Lower leg skin (tissue), 4 donors: Measurements from ENCODE around the gene ZNF324B. TPM values are rescaled to one million over a fixed set of nuclear protein-coding genes. Genes with fewer than 3 reads are reported as not detected.

ENCODE experiments used
- DNase-seq, 2 donors: peaks; one replicate each; pipeline ENCODE4 v3.0.0-alpha.2; 2019; ENCODE audit warnings: low spot score in 2 of 2
- H3K4me3 ChIP-seq: fragments of 200-600 bp; sonication (generic); 2 replicates; pipeline ENCODE4 v1.5.1; 2017; ENCODE audit warnings: mild to moderate bottlenecking, low read depth; ENCODE audit not compliant: poor library complexity, severe bottlenecking
- POLR2A ChIP-seq, 2 donors: fragments of 450-650 bp; IDR thresholded peaks; one replicate each; pipeline ENCODE4 v1.6.1; 2016 to 2017; ENCODE audit warnings: antibody characterized with exemption in 2 of 2, mild to moderate bottlenecking in 1 of 2, moderate library complexity in 1 of 2
- WGBS, 2 donors: methylation state at CpG; one replicate each; pipeline ENCODE4 v1.1.5; 2018; 5-methylcytosine and 5-hydroxymethylcytosine counted together
- intact Hi-C: fragments of 100-400 bp; cut with DNase I; formaldehyde crosslinking; loops from one replicate; pipeline ENCODE4 v1.15.0; 2023; ENCODE audit warnings: low total_unique reads
- total RNA-seq, 4 donors: library from RNA; depleted of rRNA; stranded (reverse); fragments of >200 nt; gene quantifications; one replicate each; pipeline ENCODE4 v1.1.0, GENCODE V29; 2016
- TF ChIP-seq, protein P1 (sequence below), 3 donors: fragments of 450-650 bp; IDR thresholded peaks; one replicate each; pipeline ENCODE4 v1.5.1; 2016; ENCODE audit warnings: antibody characterized with exemption in 3 of 3, mild to moderate bottlenecking in 3 of 3, moderate library complexity in 2 of 3

Gene ZNF324B
- total RNA-seq, 4 donors from 2014 or later = 15.4 to 21.2 (median 16.6) TPM

DNA sequence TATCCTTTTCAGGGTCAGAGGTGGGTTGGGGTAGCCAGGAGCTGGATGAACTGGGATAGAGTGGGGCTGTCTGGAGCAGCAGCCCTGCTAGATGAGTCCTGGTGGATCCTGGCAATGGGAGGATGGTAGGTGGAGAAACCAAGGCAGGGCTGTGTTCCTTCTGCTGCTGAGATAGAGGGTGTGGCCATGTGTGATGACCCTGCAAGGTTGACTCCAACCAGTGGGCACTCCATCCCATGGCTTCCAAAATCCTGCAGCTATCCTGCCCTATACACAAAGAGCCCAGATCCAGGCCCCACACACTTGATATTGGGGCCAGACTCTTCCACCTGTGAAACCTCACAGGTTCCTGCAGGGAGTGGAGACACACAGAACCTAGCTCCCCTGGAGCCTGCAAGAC lies 22.4 kb downstream of the ZNF324B start:
- H3K4me3 ChIP-seq = no peak overlapping the region
- DNase-seq = no peak
- intact Hi-C loops = no loop called here
- TF ChIP-seq POLR2A (IDR thresholded peaks at IDR 0.05) = no peak
- TF ChIP-seq, protein P1, sequence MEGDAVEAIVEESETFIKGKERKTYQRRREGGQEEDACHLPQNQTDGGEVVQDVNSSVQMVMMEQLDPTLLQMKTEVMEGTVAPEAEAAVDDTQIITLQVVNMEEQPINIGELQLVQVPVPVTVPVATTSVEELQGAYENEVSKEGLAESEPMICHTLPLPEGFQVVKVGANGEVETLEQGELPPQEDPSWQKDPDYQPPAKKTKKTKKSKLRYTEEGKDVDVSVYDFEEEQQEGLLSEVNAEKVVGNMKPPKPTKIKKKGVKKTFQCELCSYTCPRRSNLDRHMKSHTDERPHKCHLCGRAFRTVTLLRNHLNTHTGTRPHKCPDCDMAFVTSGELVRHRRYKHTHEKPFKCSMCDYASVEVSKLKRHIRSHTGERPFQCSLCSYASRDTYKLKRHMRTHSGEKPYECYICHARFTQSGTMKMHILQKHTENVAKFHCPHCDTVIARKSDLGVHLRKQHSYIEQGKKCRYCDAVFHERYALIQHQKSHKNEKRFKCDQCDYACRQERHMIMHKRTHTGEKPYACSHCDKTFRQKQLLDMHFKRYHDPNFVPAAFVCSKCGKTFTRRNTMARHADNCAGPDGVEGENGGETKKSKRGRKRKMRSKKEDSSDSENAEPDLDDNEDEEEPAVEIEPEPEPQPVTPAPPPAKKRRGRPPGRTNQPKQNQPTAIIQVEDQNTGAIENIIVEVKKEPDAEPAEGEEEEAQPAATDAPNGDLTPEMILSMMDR (IDR thresholded peaks at IDR 0.05) = no peak

DNA sequence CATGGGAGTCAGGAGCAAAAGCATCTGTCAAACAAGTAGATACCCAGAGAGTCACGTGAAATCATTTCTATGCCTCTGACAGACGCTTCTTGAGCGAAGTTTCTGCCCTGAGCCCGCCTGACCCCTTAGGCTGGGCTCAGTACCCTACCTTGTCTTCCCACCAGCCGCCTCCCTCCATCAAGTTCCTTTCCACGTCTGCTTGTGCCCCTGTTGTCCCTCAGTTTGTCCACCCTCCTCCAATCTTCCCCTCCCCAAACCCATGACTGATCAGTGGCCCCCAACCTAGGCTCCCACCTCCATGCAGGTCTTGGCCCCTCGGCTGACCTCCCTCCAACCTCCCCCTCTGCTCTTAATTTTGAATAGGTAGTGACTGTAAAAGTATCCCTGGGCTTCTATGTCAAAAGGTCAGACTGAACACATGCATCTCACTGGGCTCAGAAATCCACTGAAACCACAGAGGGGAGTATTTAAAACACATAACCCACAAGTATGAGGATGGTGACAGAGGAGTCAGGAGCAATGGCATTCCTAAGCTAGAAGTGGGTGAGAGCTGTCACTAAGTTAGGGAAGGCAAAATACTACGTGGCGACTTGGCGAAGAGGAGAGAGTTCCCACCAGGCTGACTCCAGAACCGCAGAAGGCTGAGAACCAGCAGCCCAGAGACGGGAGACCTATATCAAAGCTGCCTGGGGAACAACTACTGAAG lies 23.0 kb downstream of the ZNF324B start:
- TF ChIP-seq POLR2A (IDR thresholded peaks at IDR 0.05) = no peak
- TF ChIP-seq, protein P1 (IDR thresholded peaks at IDR 0.05) = no peak
- intact Hi-C loops = no loop called here
- no peak overlapping the region for H3K4me3 ChIP-seq
- no peak for DNase-seq
- WGBS, 2 donors = 83% methylated on average over 12 of the region's 12 CpGs

DNA sequence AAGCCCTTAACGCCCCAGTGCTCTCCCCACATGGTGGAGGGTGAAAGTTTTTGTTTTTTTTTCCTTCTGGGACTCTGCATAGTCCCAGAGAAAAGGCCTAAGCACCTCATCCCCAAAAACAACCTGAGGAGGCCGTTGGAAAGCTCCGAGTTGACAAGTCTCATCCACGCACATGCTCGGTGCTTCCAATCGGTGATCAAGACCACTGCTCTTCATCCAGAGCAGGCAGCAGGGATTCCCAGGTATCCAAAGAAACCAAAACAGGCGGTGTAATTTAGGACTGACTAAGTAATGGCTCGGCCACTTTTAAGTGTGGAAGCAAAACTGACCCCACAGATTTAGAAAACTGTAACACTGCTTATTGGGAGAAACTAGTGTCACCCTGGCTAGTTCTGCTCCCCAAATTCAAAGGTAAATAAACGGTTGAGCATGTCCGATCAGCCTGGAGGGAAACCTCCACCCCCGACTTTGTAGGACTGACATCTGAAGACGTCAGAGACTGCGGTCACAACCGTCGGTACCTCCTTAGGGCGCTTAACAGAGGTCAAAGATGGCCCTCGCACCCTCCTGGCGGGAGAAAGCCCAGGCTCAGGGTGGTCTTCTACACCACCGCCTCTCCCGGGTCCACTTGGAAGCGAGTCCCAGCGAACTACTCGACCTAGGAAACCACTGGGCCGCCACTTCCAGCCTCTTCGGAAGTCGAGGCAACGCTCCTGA lies 23.7 kb downstream of the ZNF324B start:
- peak overlapping the region; percentile 34 for H3K4me3 ChIP-seq
- 22 to 30% methylated on average over 21 to 27 of the region's 27 CpGs for WGBS, 2 donors
- TF ChIP-seq POLR2A (IDR thresholded peaks at IDR 0.05) = no peak
- TF ChIP-seq, protein P1 (IDR thresholded peaks at IDR 0.05) = no peak
- no peak for DNase-seq
- intact Hi-C loops = no loop called here

DNA sequence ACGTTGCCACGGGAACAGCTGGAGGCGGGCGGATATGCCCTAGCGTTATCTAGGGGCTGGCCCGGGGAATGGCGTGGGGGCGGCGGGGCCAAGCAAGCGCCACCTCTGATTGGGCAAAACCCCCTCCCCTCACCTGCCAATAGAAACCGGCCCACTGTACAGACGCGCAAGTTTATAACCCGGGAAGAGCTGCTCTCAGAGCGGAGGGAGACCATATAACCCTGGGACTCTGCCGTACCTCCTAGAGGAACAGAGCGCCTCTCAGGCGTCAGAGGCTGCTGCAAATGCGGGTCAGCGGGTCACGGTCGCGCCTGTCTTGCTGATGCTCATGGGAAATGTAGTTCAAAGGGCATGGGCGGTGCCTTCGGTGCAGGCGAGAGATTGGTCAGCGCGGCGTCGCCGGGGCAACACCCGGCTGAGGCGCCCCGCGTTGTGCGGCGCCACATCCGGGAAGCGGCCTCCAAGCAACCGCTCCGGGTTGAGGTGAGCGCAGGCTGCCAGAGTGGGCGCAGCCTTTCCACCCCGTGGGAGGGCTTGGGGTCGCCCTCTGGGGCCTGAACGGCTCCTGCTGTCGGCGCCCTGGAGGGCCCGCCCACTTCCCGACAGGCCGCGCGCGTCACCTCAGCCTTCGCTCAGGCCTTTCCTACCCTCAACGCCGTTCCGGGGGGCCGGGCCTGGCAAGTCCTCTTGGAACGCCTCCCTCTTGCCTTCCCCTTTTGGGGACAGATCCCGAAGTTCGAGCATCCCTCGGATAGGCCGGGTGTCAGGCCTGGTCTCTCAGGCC lies 24.5 kb downstream of the ZNF324B start, which contains the start of gene ZNF446:
ZNF446 (plus strand) TSS at position 639 of the 784 bp plus-strand sequence. CDS start 867 bp downstream, outside the sequence.
- H3K4me3 ChIP-seq = peak within 1 kb of the TSS; percentile 34
- peak; percentile 98 to 99 for DNase-seq
- TF ChIP-seq, protein P1 (IDR thresholded peaks at IDR 0.05) = no peak
- no peak for TF ChIP-seq POLR2A (IDR thresholded peaks at IDR 0.05)
- intact Hi-C loops = no loop called here
- WGBS, 2 donors = 0 to 1% methylated on average over 27 to 53 of the region's 64 CpGs

DNA sequence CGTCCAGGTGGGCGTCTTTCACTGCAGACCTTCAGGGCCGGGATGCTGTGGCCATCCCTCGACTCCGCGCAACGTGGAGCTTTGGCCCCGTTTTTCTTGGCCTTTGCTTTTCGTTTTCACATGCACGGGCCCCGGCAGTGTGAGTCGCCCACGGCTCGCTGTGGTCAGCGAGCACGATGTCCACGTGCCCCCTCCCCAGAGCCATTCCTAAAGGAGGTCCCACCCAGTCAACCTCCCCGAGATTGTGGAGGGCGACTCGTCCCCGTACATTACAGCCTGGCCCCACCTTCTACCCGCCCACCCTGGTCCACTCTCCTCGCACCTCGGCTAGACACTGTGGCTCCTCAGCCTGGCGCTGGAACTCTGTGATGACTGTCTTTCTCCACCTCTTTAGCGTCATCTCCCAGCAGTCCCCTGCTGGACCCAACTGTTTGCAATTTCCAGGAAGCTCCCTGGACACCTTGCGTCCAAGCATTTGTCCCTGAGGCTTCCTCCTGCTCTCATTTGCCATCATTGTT lies 25.1 kb downstream of the ZNF324B start:
- WGBS, 2 donors = 4% methylated on average over 27 of the region's 27 CpGs
- intact Hi-C loops = no loop called here

More for the DNA sequence above, 25.1 kb downstream of the ZNF324B start:
- no peak for DNase-seq
- H3K4me3 ChIP-seq = peak overlapping the region; percentile 34
- no peak for TF ChIP-seq POLR2A (IDR thresholded peaks at IDR 0.05)
- TF ChIP-seq, protein P1 (IDR thresholded peaks at IDR 0.05) = no peak
